ENCODE measurements around the gene ADCY5. TPM values are rescaled to one million over a fixed set of nuclear protein-coding genes. Genes with fewer than 3 reads are reported as not detected.

ADCY5 gene
- total RNA-seq, 1 experiment from 2014 or later, result 0.49 TPM

- H3K4me2 ChIP-seq (ENCODE audit: low read length), result no peak overlapping the region
- no peak overlapping the region for H3K9ac ChIP-seq (ENCODE audit: low read length)
- DNase-seq (ENCODE audit: low read depth, low spot score) (no peak), ATAC-seq (no peak)
- H3K27ac ChIP-seq (ENCODE audit: low read depth, low read length), result no peak overlapping the region
- H3K4me3 ChIP-seq (replicated peaks in 1 of 2; ENCODE audit: low read depth in 1 of 2, low read length in 2 of 2), result no peak overlapping the region
- no peaks in the 10 kb centered on the region for H3K9me2 ChIP-seq (ENCODE audit: insufficient read depth)
- no peaks in the 10 kb centered on the region for H3K36me3 ChIP-seq (ENCODE audit: control insufficient read depth in 1 of 2, insufficient read depth in 2 of 2, low read length in 2 of 2)
- BruUV-seq (replicated peaks), result no TSS peak
- ChIA-PET CTCF (no interaction called here), POLR2A (no interaction called here), RAD21 (ENCODE audit: low non-redundant PET in 1 of 2, low total read pairs in 2 of 2, uncharacterized antibody in 2 of 2, unreplicated experiment in 2 of 2) (no interaction called here)
- intact Hi-C loops (cut with micrococcal nuclease), result no loop called here
- TF ChIP-seq ELF1 (IDR thresholded peaks at IDR 0.05; ENCODE audit: borderline replicate concordance, low read depth), result no peak
- no peak for TF ChIP-seq SP1 (IDR thresholded peaks at IDR 0.05; ENCODE audit: low read depth)
- TF ChIP-seq ATF3 (IDR thresholded peaks at IDR 0.05), result no peak
- no peak for TF ChIP-seq EZH2phosphoT487 (IDR thresholded peaks at IDR 0.05; ENCODE audit: borderline replicate concordance)
- no peak for TF ChIP-seq JUND (IDR thresholded peaks at IDR 0.05)
- TF ChIP-seq CEBPB (IDR thresholded peaks at IDR 0.05; ENCODE audit: low read depth), result no peak
- TF ChIP-seq, protein P1, sequence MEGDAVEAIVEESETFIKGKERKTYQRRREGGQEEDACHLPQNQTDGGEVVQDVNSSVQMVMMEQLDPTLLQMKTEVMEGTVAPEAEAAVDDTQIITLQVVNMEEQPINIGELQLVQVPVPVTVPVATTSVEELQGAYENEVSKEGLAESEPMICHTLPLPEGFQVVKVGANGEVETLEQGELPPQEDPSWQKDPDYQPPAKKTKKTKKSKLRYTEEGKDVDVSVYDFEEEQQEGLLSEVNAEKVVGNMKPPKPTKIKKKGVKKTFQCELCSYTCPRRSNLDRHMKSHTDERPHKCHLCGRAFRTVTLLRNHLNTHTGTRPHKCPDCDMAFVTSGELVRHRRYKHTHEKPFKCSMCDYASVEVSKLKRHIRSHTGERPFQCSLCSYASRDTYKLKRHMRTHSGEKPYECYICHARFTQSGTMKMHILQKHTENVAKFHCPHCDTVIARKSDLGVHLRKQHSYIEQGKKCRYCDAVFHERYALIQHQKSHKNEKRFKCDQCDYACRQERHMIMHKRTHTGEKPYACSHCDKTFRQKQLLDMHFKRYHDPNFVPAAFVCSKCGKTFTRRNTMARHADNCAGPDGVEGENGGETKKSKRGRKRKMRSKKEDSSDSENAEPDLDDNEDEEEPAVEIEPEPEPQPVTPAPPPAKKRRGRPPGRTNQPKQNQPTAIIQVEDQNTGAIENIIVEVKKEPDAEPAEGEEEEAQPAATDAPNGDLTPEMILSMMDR (IDR thresholded peaks at IDR 0.05 in 2 of 3, conservative IDR thresholded peaks at IDR 0.05 in 1 of 3; ENCODE audit: borderline replicate concordance in 1 of 3, insufficient read depth in 1 of 3, low read depth in 2 of 3, low read length in 2 of 3), result no peak
- no peak for TF ChIP-seq FOSL1 (IDR thresholded peaks at IDR 0.05; ENCODE audit: low read depth)
- no peak for TF ChIP-seq SIN3A (IDR thresholded peaks at IDR 0.05; ENCODE audit: low read depth)
- TF ChIP-seq ZBTB33 (IDR thresholded peaks at IDR 0.05; ENCODE audit: extremely low read depth, insufficient replicate concordance, low read length), result no peak
- TF ChIP-seq RAD21 (IDR thresholded peaks at IDR 0.05; ENCODE audit: low read depth), result no peak
- TF ChIP-seq EZH2 (IDR thresholded peaks at IDR 0.05), result no peak
- no peak overlapping the region for H2AFZ ChIP-seq (ENCODE audit: low read depth, low read length, poor library complexity, severe bottlenecking)
- no peaks in the 10 kb centered on the region for H4K20me1 ChIP-seq (ENCODE audit: insufficient read depth)
- no peaks in the 10 kb centered on the region for H3K9me3 ChIP-seq (ENCODE audit: control insufficient read depth in 1 of 2, insufficient read depth in 1 of 2, low read depth in 1 of 2, low read length in 2 of 2)
- H3K79me2 ChIP-seq (ENCODE audit: insufficient read depth, low read length), result no peaks in the 10 kb centered on the region
- H3K27me3 ChIP-seq (ENCODE audit: insufficient read depth, low read length), result no peaks in the 10 kb centered on the region
- peaks cover 0 to 6% of the 10 kb centered on the region in 2 experiments; a peak in 2 of 4 replicates for H3K4me1 ChIP-seq (ENCODE audit: control insufficient read depth in 1 of 2, insufficient read depth in 2 of 2, low read length in 2 of 2)
These were observed 2.3 kb upstream of the ADCY5 start for GRCh38 chr3:123451186-123451585.
